Mammary epithelial cell (primary cell): ENCODE results near the gene F2RL3.

Experiments used
- CTCF ChIP-seq, 2 donors: IDR thresholded peaks in 1 of 2; conservative IDR thresholded peaks in 1 of 2; 2 replicates each; pipeline ENCODE4 v1.5.1; 2011 to 2012; ENCODE audit warnings: inconsistent platforms in 2 of 2, low read length in 2 of 2, mild to moderate bottlenecking in 2 of 2, control low read depth in 1 of 2, low read depth in 1 of 2; ENCODE audit not compliant: insufficient read depth in 1 of 2; ENCODE audit errors: extremely low read depth in 1 of 2
- EZH2 ChIP-seq: IDR thresholded peaks from 2 replicates; pipeline ENCODE4 v1.6.1; 2012; ENCODE audit warnings: low read length, inconsistent platforms, borderline replicate concordance

GRCh38 chr19:16897029-16897855 is 8.4 kb downstream of the F2RL3 start:
- no peak for TF ChIP-seq CTCF (conservative IDR thresholded peaks at IDR 0.05 in 1 of 2, IDR thresholded peaks at IDR 0.05 in 1 of 2; ENCODE audit: extremely low read depth in 1 of 2, insufficient read depth in 1 of 2, low read depth in 1 of 2, low read length in 2 of 2)
- no peak for TF ChIP-seq EZH2
